SK-N-MC (cell line): ENCODE measurements around the gene CAMK1G.

Source experiments
- EZH2 ChIP-seq: fragments of 200-600 bp; sonication (generic); IDR thresholded peaks from one replicate; pipeline ENCODE4 v1.6.1; 2017; ENCODE audit warnings: antibody characterized with exemption
- POLR2AphosphoS5 ChIP-seq: IDR thresholded peaks from 2 replicates; pipeline ENCODE4 v1.6.1; 2012; ENCODE audit warnings: mild to moderate bottlenecking, low read depth, low read length, borderline replicate concordance

DNA sequence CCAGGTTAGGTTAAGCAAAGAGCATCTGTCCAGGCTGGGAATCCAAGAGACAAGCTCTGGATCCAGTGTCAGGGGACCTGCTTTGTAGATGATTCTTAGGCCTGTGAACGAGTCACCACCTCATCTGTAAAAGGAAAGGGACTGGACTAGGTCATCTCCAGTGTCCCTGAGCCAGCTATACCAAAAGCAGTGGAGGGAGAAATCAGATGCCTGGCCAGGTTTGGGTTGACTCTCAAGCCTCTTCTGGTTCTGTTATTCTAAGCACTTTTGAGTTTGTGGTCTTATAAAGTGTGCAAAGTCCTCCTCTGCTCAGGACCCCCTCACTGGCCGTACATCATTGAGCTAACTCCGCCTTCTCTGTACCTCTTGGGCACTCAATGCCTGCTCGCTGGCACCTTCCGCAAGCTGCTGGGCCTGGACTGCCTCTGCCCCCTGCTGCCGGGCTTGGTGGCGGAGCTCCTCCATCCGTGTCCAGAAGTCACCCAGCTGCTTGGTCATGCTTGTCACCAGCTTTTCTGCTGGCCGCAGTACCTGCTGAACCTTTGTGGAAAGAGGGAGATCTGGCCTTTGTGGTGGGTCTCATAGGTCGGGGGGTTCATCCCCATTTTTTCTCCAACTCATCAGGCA, 33.6 kb downstream of the CAMK1G start:
- TF ChIP-seq POLR2AphosphoS5 (no peak), EZH2 (no peak)
